NK-92 treated with Interleukin-12 subunit alpha and Interleukin-12 subunit beta, amount 100 ng/mL, for 24 hours (cell line): ENCODE measurements around the gene CCDC47.
A peak's percentile ranks its signal among the peaks of the same experiment; 100 is the strongest.

Experiments
- DNase-seq: peaks from one replicate; lab custom pipeline; 2025; lab: John Stamatoyannopoulos, UW

CCDC47 gene

DNA sequence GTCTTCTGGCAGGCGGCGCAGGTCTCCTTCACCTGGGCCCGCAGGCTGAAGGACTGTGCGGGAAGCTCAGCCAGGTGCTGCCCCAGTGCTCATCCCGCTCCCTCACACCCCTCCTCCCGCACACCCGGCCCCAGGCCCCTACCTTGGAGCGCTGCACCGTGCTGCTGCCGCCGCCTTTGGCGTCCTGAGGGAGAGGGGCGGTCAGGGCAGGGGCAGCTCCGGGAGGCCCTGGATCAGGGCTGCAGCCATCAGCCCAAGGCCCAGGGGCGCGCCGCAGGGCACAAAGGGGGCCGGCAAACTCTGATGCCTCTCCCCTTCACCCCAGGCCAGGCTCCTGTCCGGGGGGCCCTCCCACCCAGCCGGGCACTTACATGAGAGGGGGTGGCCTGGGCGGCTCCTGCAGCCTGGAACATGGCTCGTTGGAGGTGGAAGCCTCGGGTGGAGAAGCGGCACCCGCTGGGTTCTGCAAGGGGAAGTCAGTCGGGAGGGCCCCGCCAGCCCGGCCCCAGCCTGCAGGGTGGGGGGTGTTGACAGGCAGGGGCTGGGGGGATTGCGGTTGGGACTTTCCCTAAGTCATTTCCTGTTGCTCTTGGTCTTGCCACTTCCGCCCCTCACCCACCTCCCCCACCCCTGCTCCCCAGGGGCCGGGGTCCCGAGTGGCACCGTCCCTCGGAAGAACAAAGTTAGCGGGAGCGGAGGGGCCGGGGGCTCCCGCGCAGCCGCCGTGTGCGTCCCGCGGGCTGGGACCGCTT lies 74.3 kb downstream of the CCDC47 start:
- peak; percentile 92 for DNase-seq

DNA sequence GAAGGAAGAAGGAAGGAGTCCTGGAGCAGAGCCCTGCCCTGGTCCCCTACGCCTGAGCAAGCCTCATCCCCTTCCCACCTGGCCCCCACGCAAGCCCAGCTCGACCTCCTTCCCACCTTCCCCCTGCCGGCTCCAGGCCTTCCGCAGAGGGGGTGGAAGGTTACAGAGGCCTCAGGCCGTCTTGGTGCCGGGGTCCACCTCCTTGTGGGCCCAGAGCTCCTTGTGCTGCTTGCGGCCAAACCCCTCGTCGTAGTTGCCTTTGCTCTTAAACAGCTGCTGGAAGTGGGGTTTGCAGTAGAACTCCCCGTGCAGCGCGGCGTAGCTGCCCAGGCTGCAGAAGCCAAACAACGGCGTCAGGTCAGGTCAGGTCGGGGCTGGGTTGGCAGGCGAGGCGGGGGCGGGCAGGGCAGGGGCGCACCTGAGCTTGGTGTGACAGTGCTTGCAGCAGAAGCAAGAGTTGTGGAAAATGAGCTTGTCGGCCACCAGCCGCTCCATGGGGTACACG lies 75.0 kb downstream of the CCDC47 start:
- DNase-seq = no peak

DNA sequence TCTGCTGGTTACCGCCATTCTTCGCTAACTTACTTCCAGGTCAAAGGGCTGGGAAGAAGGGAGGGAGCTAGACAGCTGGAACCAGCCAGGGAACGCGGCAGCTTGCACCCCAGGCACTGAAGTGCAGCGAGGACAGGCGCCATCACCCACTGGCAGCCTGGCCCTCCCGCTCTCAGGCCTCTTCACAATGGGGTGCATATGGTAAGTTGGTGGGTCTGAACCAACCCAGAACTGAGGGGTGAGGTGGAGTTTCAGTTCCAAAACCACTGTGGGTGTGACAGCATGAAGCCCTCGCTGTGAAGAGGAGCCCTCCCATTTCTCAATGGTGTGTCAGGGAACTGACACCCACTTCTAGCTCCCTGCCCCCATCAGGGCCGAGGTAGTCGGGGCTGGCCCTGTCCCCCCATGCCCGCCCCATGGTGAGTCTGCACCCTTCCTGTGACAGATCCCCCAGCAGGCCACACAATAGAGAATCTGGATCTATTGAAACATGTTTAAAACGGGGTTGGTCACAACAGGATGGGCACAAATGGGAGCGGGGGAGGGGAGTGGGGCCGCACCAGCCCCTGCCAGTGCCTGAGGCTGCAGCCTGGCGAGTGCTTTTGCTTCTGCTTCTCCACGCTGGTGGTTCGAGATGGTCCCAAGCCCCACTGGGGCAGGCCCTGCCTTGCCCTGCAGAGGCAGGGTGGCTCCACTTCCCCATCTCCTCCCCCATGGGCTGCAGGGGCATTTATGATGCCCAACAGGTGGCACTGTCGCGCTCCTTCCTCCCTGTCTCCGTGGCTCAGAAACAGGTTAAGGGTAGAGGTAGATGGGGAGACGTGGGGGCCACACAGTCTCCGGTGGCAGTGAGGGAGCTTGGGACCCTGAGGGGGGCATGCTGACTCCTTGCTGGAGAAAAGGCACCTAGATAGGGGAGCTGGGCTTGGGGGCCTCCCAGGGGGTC lies 75.8 kb downstream of the CCDC47 start:
- DNase-seq = peak; percentile 37

DNA sequence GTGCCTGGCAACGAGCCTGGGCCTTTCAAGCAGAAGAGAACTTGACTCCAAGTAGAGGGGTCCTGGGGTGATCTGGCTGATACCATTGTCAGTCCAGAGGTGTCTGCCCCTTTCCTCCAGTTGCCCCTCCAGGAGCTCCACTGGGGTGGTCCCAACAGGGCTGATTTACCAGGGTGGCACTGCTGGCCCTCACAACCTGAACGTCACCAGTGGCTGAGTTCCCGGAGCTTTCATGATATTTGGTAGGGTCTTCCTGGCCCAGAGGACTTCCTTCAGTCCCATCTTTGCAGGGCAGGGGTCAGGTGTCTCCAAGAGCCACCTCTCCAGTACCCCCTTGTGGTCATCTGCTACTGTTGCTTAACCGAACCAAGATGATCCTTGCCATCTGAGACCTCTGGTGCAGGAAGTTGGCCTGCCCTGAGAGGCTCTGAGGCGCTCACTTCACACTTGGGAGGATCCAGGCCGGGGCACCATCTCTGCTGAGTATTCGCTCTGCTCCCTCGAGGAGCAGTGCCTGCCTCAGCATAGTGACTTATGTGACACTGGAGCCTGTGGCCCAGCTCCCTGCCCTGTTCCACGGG lies 76.9 kb downstream of the CCDC47 start:
- DNase-seq = no peak

DNA sequence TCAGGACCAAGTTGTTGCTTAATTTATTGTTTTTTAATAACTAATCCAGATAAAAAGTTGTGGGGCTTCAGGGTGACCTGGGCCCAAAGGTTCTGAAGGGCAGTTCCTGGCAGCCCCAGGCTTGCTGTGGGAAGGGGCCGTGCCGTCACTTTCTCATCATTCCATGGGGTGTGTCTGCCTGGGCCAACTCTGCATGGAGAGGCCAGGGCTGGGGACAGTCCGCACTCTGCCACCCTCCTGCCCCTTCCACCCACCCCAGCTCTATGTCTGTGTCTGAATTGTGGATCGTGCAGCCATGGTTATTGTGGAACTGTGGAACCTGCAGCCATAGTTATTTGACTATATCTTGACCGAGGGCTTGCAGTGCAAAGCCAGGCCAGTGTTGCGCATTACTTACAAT lies 77.5 kb downstream of the CCDC47 start:
- DNase-seq = no peak
